Colonic mucosa (tissue), 4 donors: ENCODE data around the gene CAV1. TPM values are rescaled to one million over a fixed set of nuclear protein-coding genes. Genes with fewer than 3 reads are reported as not detected.

Source experiments
- DNase-seq: peaks from one replicate; pipeline ENCODE4 v3.0.0-alpha.2; 2020
- H3K27ac ChIP-seq: fragments of 200-600 bp; one replicate; pipeline ENCODE4 v1.8.0; 2021
- H3K27me3 ChIP-seq: fragments of 200-600 bp; one replicate; pipeline ENCODE4 v1.8.0; 2021
- H3K36me3 ChIP-seq: fragments of 200-600 bp; one replicate; pipeline ENCODE4 v1.8.0; 2021
- H3K4me1 ChIP-seq: fragments of 200-600 bp; one replicate; pipeline ENCODE4 v1.8.0; 2021; ENCODE audit warnings: mild to moderate bottlenecking
- H3K4me3 ChIP-seq: fragments of 200-600 bp; one replicate; pipeline ENCODE4 v1.8.0; 2021
- H3K9ac ChIP-seq, 2 donors: one replicate each; pipeline ENCODE4 v1.7.0; 2013; ENCODE audit warnings: control low read depth in 2 of 2, low read depth in 2 of 2, low read length in 2 of 2
- H3K9me3 ChIP-seq: fragments of 200-600 bp; one replicate; pipeline ENCODE4 v1.8.0; 2021
- intact Hi-C: fragments of 100-400 bp; cut with DNase I; formaldehyde crosslinking; loops from one replicate; pipeline ENCODE4 v1.14.1; 2022
- total RNA-seq, 2 donors: library from RNA; stranded (reverse); fragmentation: NEBNext Ultra II Directional in 1 of 2; extraction: Animal tissue kit (Norgen Biotek cat#: 25700) in 1 of 2; gene quantifications; one replicate each; pipeline ENCODE4 v1.2.1, GENCODE V29; 2021
- TF ChIP-seq, protein P1 (sequence below): fragments of 200-600 bp; IDR thresholded peaks from one replicate; pipeline ENCODE4 v1.8.0; 2022; ENCODE audit warnings: antibody characterized with exemption, mild to moderate bottlenecking
- donor health status: healthy.
- donor health status: DM: no; HTN: no; CAD: no.
- donor health status: DM: no; HTN: no; CAD: no.

The CAV1 gene
- total RNA-seq, 2 donors from 2014 or later, result 16.1 to 87.0 TPM

DNA sequence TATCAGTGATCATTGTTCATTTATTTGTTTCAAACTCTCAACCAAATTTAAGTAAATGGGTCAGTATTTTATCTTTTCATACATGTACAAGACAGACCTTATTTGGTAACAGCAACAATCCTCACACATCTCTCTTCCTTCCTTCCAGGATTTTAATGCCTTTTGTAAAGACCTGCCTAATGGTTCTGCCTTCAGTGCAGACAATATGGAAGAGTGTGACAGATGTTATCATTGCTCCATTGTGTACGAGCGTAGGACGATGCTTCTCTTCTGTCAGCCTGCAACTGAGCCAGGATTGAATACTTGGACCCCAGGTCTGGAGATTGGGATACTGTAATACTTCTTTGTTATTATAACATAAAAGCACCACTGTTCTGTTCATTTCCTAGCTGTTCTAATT, 19.0 kb upstream of the CAV1 start:
- TF ChIP-seq, protein P1, sequence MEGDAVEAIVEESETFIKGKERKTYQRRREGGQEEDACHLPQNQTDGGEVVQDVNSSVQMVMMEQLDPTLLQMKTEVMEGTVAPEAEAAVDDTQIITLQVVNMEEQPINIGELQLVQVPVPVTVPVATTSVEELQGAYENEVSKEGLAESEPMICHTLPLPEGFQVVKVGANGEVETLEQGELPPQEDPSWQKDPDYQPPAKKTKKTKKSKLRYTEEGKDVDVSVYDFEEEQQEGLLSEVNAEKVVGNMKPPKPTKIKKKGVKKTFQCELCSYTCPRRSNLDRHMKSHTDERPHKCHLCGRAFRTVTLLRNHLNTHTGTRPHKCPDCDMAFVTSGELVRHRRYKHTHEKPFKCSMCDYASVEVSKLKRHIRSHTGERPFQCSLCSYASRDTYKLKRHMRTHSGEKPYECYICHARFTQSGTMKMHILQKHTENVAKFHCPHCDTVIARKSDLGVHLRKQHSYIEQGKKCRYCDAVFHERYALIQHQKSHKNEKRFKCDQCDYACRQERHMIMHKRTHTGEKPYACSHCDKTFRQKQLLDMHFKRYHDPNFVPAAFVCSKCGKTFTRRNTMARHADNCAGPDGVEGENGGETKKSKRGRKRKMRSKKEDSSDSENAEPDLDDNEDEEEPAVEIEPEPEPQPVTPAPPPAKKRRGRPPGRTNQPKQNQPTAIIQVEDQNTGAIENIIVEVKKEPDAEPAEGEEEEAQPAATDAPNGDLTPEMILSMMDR, result no peak
- H3K9ac ChIP-seq, result no peak overlapping the region
- no peak overlapping the region for H3K27ac ChIP-seq
- no peaks in the 10 kb centered on the region for H3K9me3 ChIP-seq
- intact Hi-C loops, result no loop called here
- H3K4me3 ChIP-seq, result no peak overlapping the region
- H3K36me3 ChIP-seq, result no peaks in the 10 kb centered on the region
- DNase-seq, result no peak
- no peaks in the 10 kb centered on the region for H3K27me3 ChIP-seq
- peaks cover under 1% of the 10 kb centered on the region for H3K4me1 ChIP-seq

DNA sequence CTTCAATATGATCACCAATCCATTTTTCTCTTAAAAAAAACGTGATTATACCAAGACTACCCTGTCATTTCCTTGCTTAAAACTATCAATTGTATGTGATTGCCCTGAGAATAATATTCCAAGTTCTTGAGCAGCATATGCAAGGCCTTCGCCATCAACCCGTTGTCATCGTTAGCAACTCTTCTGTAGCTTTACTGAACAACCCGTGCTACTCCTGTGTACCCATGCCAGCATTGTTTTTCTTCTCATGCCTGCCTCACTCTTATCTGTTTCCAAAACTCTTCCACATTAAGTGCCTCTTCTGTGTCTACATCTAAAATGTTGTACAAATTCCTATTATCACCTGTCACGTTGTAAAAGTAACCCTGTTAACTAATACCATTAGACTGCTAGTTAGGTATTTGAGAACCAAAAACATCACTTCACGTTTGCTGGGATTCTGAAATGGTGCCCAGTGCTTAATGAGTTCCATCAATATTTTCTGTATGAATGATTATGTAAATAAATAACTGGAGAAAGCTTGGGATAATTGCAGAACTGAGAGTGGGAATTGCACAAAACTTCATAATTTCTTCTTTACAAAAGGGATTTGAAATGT, 14.8 kb upstream of the CAV1 start:
- no peak overlapping the region for H3K27ac ChIP-seq

DNA sequence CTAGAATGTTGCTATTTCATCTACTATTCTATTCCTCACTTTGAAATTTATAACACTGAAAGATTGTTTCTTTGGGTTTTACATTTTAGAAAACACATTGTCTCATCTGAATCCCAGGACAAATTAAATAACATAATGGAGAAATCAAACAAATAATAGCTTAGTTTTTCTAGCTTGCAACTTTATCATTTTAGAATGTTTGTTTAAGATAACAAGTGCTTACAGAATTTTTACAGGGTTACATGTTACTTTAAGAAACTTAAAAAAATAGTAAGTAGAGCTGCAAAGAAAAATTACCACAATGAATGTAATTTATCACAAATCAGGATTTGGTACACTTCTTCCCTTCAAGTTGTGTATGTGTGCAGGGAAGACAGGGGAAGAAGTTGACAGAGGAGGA, 14.0 kb upstream of the CAV1 start:
- intact Hi-C loops, result no loop called here
- TF ChIP-seq, protein P1, result no peak

More for the DNA sequence above, 14.8 kb upstream of the CAV1 start:
- no peak overlapping the region for H3K4me3 ChIP-seq
- H3K4me1 ChIP-seq, result no peaks in the 10 kb centered on the region
- no peak overlapping the region for H3K9ac ChIP-seq
- no peaks in the 10 kb centered on the region for H3K9me3 ChIP-seq
- intact Hi-C loops, result no loop called here
- no peaks in the 10 kb centered on the region for H3K36me3 ChIP-seq
- DNase-seq, result no peak
- TF ChIP-seq, protein P1, result no peak
- no peaks in the 10 kb centered on the region for H3K27me3 ChIP-seq

DNA sequence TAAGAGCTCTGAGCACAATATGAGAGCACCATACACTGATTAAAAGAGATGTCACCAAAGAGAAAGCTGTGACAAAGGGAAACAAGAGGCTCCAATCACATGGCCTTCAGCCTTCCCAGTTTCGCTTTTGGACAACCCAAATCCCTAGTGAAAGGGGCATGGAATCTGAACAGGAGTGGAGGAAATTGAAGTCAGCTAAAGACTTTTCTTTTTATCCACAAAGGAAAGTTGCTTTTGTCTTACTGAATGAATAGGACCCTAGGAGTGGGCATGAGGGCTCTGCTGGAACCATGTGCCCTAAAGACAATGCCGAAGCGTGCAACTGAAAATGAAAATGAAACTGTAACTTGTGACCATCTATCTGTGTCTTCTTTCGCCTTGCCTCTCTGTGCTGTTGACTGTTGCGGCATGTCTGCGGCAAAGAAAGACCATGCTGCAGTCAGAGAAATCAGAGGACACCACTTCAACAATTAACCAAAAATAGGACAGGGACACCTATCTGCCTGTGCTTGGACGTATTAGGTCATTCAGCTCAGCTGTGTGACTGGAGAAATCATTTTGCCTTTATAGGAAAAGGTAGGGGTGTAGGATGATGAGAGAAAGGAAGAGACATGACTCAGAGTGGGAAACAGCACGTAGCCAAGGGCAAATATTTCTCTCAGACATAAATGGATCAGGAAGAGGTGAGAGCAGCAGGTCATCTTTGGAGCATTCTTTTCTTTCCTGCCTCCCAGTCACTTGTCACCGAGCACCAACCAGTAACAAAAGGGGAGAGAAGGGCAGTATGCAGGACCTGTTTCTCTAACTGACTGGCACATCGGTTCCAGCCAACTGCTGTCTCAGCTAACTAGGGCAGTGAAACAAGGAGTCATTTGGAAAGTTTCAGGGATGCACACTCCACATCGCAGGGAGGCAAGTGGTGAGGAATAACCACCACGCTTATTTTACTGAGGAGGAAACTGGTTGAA, 13.0 kb upstream of the CAV1 start:
- intact Hi-C loops, result no loop called here
- peak; percentile 19 for DNase-seq
- TF ChIP-seq, protein P1, result no peak
- no peaks in the 10 kb centered on the region for H3K4me1 ChIP-seq
- H3K4me3 ChIP-seq, result peak overlapping the region; percentile 23
- peak overlapping the region; percentile 73 for H3K27ac ChIP-seq
- H3K9ac ChIP-seq, result peak overlapping the region in 1 of 2 donors; percentile 64
- H3K9me3 ChIP-seq, result no peaks in the 10 kb centered on the region
- no peaks in the 10 kb centered on the region for H3K36me3 ChIP-seq
- H3K27me3 ChIP-seq, result no peaks in the 10 kb centered on the region

More for the DNA sequence above, 14.0 kb upstream of the CAV1 start:
- Histone ChIP-seq H3K27me3 (no peaks in the 10 kb centered on the region), H3K4me3 (no peak overlapping the region), H3K36me3 (no peaks in the 10 kb centered on the region), H3K9me3 (no peaks in the 10 kb centered on the region), H3K4me1 (no peaks in the 10 kb centered on the region), H3K27ac (peak overlapping the region; percentile 73), H3K9ac (no peak overlapping the region)
- DNase-seq, result no peak

DNA sequence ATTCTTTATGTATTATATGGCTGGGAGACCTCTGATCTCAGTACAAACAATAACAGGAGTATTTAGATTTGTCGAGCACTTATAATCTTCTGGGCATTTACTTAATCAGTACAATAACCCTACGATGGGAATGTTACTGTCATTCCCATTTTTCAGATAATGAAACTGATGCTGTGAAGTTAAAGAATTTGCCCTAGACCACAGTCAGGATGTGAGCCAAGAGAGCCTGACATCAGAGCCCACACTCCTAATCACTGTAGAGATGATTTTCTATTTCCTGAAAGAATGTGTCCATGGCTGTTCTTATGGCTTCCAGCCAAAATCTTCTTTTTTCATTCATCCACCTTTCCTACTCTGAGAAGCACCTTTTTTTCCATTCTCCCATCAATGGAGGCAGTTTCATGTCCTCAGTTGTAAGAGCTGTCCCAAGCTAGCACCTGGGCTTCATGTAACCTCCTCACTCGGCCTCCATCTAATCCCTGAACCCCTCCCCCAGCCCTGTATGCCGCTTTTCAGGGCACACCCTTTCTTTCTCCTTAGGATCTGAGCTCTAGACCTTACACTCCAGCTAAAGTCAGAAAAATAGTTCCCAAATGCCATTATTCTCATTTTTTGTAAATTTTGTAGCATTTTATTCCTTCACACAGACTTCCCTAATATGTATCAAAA, 12.2 kb upstream of the CAV1 start:
- H3K4me3 ChIP-seq, result no peak overlapping the region
- H3K9ac ChIP-seq, result no peak overlapping the region
- intact Hi-C loops, result no loop called here
- no peaks in the 10 kb centered on the region for H3K9me3 ChIP-seq
- no peaks in the 10 kb centered on the region for H3K4me1 ChIP-seq
- no peak for DNase-seq
- no peaks in the 10 kb centered on the region for H3K36me3 ChIP-seq
- H3K27me3 ChIP-seq, result no peaks in the 10 kb centered on the region
- peak overlapping the region; percentile 73 for H3K27ac ChIP-seq
- TF ChIP-seq, protein P1, result no peak
